GM23338 (cell line): ENCODE measurements around the gene PTPRF. TPM values are rescaled to one million over a fixed set of nuclear protein-coding genes. Genes with fewer than 3 reads are reported as not detected.

ENCODE experiments used
- ATAC-seq: fragments of 200-7000 bp; cut with Tn5 transposase; 3 replicates; pipeline ENCODE4 v1.9.1; 2020
- DNase-seq: peaks from one replicate; pipeline ENCODE4 v3.0.0-alpha.2; 2015; ENCODE audit warnings: low spot score
- H2AFZ ChIP-seq: fragments of 200-600 bp; sonication (generic); 2 replicates; pipeline ENCODE4 v1.8.0; 2016; ENCODE audit warnings: antibody characterized with exemption, mild to moderate bottlenecking, moderate library complexity
- H3F3A ChIP-seq: fragments of 200-600 bp; sonication (generic); replicated peaks from 2 replicates; pipeline ENCODE4 v1.8.0; 2017; ENCODE audit warnings: antibody characterized with exemption, mixed run types, low read depth
- H3K27ac ChIP-seq: fragments of 200-600 bp; sonication (generic); 2 replicates; pipeline ENCODE4 v1.6.1; 2016; ENCODE audit warnings: low read depth
- H3K27me3 ChIP-seq: fragments of 200-600 bp; sonication (generic); 2 replicates; pipeline ENCODE4 v1.8.0; 2016; ENCODE audit warnings: mild to moderate bottlenecking, mixed run types, moderate library complexity; ENCODE audit not compliant: insufficient read depth
- H3K36me3 ChIP-seq: fragments of 200-600 bp; sonication (generic); 2 replicates; pipeline ENCODE4 v1.8.0; 2016; ENCODE audit warnings: mild to moderate bottlenecking; ENCODE audit not compliant: insufficient read depth
- H3K4me1 ChIP-seq: fragments of 200-600 bp; sonication (generic); 2 replicates; pipeline ENCODE4 v1.8.0; 2016; ENCODE audit warnings: mild to moderate bottlenecking, moderate library complexity; ENCODE audit not compliant: insufficient read depth
- H3K4me2 ChIP-seq: fragments of 200-600 bp; sonication (generic); 2 replicates; pipeline ENCODE4 v1.7.1; 2017; ENCODE audit warnings: mixed run types
- H3K4me3 ChIP-seq: fragments of 200-600 bp; sonication (generic); 2 replicates; pipeline ENCODE4 v1.6.1; 2016; ENCODE audit warnings: mixed run types
- H3K79me2 ChIP-seq: fragments of 200-600 bp; sonication (generic); replicated peaks from 2 replicates; pipeline ENCODE4 v1.8.0; 2017; ENCODE audit warnings: mild to moderate bottlenecking; ENCODE audit not compliant: insufficient read depth
- H3K9me2 ChIP-seq: fragments of 200-600 bp; sonication (generic); 2 replicates; pipeline ENCODE4 v1.8.0; 2017; ENCODE audit not compliant: insufficient read depth
- H4K20me1 ChIP-seq: fragments of 200-600 bp; sonication (generic); replicated peaks from 2 replicates; pipeline ENCODE4 v1.8.0; 2017; ENCODE audit warnings: mild to moderate bottlenecking; ENCODE audit not compliant: insufficient read depth
- H3K27ac Mint-ChIP-seq: 2 replicates; pipeline ENCODE4 v1.8.0; 2020; ENCODE audit warnings: inconsistent platforms, mild to moderate bottlenecking, moderate library complexity, mixed read lengths
- H3K27me3 Mint-ChIP-seq: 3 replicates; pipeline ENCODE4 v1.8.0; 2022; ENCODE audit warnings: low read depth, mild to moderate bottlenecking, moderate library complexity, mixed read lengths, inconsistent platforms; ENCODE audit not compliant: insufficient read depth, poor library complexity
- H3K36me3 Mint-ChIP-seq: 3 replicates; pipeline ENCODE4 v1.8.0; 2021; ENCODE audit warnings: low read depth, mild to moderate bottlenecking, inconsistent platforms, moderate library complexity, mixed read lengths
- H3K4me1 Mint-ChIP-seq: 3 replicates; pipeline ENCODE4 v1.8.0; 2020; ENCODE audit warnings: mild to moderate bottlenecking, inconsistent platforms, mixed read lengths
- H3K4me3 Mint-ChIP-seq: 3 replicates; pipeline ENCODE4 v1.8.0; 2021; ENCODE audit warnings: moderate library complexity, mild to moderate bottlenecking, inconsistent platforms, mixed read lengths
- H3K9me3 Mint-ChIP-seq: 3 replicates; pipeline ENCODE4 v1.8.0; 2020; ENCODE audit warnings: moderate library complexity, mild to moderate bottlenecking, inconsistent platforms, mixed read lengths
- CREB1 ChIP-seq: fragments of 250-450 bp; sonication (Bioruptor Pico); IDR thresholded peaks from 2 replicates; pipeline ENCODE4 v1.5.0; 2020; ENCODE audit warnings: low read depth, mild to moderate bottlenecking, moderate library complexity
- CTCF ChIP-seq, 2 experiments: fragments of 200-600 bp in 1 of 2; sonication (generic) in 1 of 2; conservative IDR thresholded peaks; 2 replicates each; pipeline versions ENCODE4 v1.5.1 to v1.6.1; 2016 to 2017; ENCODE audit warnings: antibody characterized with exemption in 2 of 2, low read depth in 2 of 2, mild to moderate bottlenecking in 2 of 2, moderate library complexity in 1 of 2
- EZH2 ChIP-seq: fragments of 200-600 bp; sonication (generic); IDR thresholded peaks from one replicate; pipeline ENCODE4 v1.8.0; 2017; ENCODE audit warnings: antibody characterized with exemption, mild to moderate bottlenecking, low read depth; ENCODE audit not compliant: unreplicated experiment
- EZH2phosphoT487 ChIP-seq: fragments of 200-600 bp; sonication (generic); IDR thresholded peaks from one replicate; pipeline ENCODE4 v1.8.1; 2018; ENCODE audit warnings: antibody characterized with exemption; ENCODE audit not compliant: unreplicated experiment
- JUNB ChIP-seq: IDR thresholded peaks from one replicate; pipeline ENCODE4 v1.6.1; 2016; ENCODE audit warnings: antibody characterized with exemption; ENCODE audit not compliant: unreplicated experiment
- NANOG ChIP-seq: IDR thresholded peaks from 2 replicates; pipeline ENCODE4 v1.6.1; 2016; ENCODE audit warnings: antibody characterized with exemption, borderline replicate concordance
- POLR2AphosphoS5 ChIP-seq: IDR thresholded peaks from 2 replicates; pipeline ENCODE4 v1.6.1; 2016; ENCODE audit warnings: antibody characterized with exemption, low read depth
- REST ChIP-seq: IDR thresholded peaks from one replicate; pipeline ENCODE4 v1.6.1; 2018; ENCODE audit warnings: antibody characterized with exemption; ENCODE audit not compliant: unreplicated experiment
- STAT1 ChIP-seq: IDR thresholded peaks from one replicate; pipeline ENCODE4 v1.6.1; 2016; ENCODE audit warnings: antibody characterized with exemption; ENCODE audit not compliant: unreplicated experiment
- ZNF114 ChIP-seq: fragments of 250-450 bp; sonication (Bioruptor Pico); IDR thresholded peaks from 2 replicates; pipeline ENCODE4 v1.5.0; 2020; ENCODE audit warnings: mild to moderate bottlenecking, moderate library complexity
- ZNF331 ChIP-seq: fragments of 250-450 bp; sonication (Bioruptor Pico); IDR thresholded peaks from 2 replicates; pipeline ENCODE4 v1.5.0; 2020; ENCODE audit warnings: low read depth, mild to moderate bottlenecking, moderate library complexity
- polyA plus RNA-seq: library from polyadenylated mRNA; unstranded; fragments of >200 nt; fragmentation: Nextera tagmentation; extraction: Ambion mirVana; gene quantifications from 2 replicates; pipeline ENCODE4 v1.2.1, GENCODE V29; 2016
- total RNA-seq: library from RNA; depleted of rRNA; stranded (reverse); fragments of >200 nt; shearing (Covaris generic); gene quantifications from 2 replicates; pipeline ENCODE4 v1.2.3, GENCODE V29; 2014
- TF ChIP-seq, protein P1 (sequence below): fragments of 250-450 bp; sonication (Bioruptor Pico); IDR thresholded peaks from 2 replicates; pipeline ENCODE4 v1.5.0; 2020; ENCODE audit warnings: mild to moderate bottlenecking, moderate library complexity
- TF ChIP-seq, protein P2 (sequence below): IDR thresholded peaks from 2 replicates; pipeline ENCODE4 v1.6.1; 2016; ENCODE audit warnings: antibody characterized with exemption

The PTPRF gene
- total and polyA plus RNA-seq, 2 experiments from 2014 or later = 52.4 to 173 TPM

DNA sequence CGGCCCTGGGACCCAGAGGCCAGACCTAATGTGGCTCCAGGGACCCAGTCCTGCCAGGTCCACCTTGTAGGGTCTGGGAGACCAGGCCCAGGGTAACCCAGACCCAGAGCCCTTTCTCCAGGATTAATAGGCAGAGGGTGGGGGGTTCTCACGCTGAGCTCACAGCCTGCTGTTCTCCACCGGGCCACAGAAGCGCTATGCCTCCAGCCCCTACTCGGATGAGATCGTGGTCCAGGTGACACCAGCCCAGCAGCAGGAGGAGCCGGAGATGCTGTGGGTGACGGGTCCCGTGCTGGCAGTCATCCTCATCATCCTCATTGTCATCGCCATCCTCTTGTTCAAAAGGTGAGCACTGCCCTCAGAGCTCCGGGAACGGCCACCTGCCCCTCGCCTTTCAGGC lies 75.9 kb downstream of the PTPRF start:
- Histone ChIP-seq H3K27ac (no peak overlapping the region), H3K4me1 (no peaks in the 10 kb centered on the region), H3K4me3 (no peak overlapping the region), H4K20me1 (peaks cover 3% of the 10 kb centered on the region; the same call in 1 of the 2 replicates), H3K36me3 (peaks cover 13% of the 10 kb centered on the region; the same call in 1 of the 2 replicates), H3K9me2 (no peaks in the 10 kb centered on the region), H3F3A (no peaks in the 10 kb centered on the region), H2AFZ (no peak overlapping the region), H3K4me2 (no peak overlapping the region), H3K27me3 (no peaks in the 10 kb centered on the region), H3K79me2 (no peaks in the 10 kb centered on the region)
- Mint-ChIP-seq H3K4me3 (no peak overlapping the region), H3K36me3 (peaks cover 87% of the 10 kb centered on the region), H3K27ac (no peak overlapping the region), H3K9me3 (no peaks in the 10 kb centered on the region), H3K4me1 (no peaks in the 10 kb centered on the region; the same call in 2 of the 3 replicates), H3K27me3 (peaks cover 12% of the 10 kb centered on the region)
- TF ChIP-seq POLR2AphosphoS5 (no peak), ZNF114 (CRISPR knock-in tag) (no peak), REST (no peak), NANOG (no peak), CREB1 (no peak), ZNF331 (CRISPR knock-in tag) (no peak), EZH2phosphoT487 (no peak), EZH2 (no peak), CTCF (conservative IDR thresholded peaks at IDR 0.05; ENCODE audit: low read depth in 2 of 2) (no peak), STAT1 (no peak), JUNB (no peak)
- TF ChIP-seq, protein P1, sequence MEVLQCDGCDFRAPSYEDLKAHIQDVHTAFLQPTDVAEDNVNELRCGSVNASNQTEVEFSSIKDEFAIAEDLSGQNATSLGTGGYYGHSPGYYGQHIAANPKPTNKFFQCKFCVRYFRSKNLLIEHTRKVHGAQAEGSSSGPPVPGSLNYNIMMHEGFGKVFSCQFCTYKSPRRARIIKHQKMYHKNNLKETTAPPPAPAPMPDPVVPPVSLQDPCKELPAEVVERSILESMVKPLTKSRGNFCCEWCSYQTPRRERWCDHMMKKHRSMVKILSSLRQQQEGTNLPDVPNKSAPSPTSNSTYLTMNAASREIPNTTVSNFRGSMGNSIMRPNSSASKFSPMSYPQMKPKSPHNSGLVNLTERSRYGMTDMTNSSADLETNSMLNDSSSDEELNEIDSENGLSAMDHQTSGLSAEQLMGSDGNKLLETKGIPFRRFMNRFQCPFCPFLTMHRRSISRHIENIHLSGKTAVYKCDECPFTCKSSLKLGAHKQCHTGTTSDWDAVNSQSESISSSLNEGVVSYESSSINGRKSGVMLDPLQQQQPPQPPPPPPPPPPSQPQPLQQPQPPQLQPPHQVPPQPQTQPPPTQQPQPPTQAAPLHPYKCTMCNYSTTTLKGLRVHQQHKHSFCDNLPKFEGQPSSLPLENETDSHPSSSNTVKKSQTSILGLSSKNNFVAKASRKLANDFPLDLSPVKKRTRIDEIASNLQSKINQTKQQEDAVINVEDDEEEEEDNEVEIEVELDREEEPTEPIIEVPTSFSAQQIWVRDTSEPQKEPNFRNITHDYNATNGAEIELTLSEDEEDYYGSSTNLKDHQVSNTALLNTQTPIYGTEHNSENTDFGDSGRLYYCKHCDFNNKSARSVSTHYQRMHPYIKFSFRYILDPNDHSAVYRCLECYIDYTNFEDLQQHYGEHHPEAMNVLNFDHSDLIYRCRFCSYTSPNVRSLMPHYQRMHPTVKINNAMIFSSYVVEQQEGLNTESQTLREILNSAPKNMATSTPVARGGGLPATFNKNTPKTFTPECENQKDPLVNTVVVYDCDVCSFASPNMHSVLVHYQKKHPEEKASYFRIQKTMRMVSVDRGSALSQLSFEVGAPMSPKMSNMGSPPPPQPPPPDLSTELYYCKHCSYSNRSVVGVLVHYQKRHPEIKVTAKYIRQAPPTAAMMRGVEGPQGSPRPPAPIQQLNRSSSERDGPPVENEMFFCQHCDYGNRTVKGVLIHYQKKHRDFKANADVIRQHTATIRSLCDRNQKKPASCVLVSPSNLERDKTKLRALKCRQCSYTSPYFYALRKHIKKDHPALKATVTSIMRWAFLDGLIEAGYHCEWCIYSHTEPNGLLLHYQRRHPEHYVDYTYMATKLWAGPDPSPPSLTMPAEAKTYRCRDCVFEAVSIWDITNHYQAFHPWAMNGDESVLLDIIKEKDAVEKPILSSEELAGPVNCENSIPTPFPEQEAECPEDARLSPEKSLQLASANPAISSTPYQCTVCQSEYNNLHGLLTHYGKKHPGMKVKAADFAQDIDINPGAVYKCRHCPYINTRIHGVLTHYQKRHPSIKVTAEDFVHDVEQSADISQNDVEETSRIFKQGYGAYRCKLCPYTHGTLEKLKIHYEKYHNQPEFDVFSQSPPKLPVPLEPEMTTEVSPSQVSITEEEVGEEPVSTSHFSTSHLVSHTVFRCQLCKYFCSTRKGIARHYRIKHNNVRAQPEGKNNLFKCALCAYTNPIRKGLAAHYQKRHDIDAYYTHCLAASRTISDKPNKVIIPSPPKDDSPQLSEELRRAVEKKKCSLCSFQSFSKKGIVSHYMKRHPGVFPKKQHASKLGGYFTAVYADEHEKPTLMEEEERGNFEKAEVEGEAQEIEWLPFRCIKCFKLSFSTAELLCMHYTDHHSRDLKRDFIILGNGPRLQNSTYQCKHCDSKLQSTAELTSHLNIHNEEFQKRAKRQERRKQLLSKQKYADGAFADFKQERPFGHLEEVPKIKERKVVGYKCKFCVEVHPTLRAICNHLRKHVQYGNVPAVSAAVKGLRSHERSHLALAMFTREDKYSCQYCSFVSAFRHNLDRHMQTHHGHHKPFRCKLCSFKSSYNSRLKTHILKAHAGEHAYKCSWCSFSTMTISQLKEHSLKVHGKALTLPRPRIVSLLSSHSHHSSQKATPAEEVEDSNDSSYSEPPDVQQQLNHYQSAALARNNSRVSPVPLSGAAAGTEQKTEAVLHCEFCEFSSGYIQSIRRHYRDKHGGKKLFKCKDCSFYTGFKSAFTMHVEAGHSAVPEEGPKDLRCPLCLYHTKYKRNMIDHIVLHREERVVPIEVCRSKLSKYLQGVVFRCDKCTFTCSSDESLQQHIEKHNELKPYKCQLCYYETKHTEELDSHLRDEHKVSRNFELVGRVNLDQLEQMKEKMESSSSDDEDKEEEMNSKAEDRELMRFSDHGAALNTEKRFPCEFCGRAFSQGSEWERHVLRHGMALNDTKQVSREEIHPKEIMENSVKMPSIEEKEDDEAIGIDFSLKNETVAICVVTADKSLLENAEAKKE (CRISPR knock-in tag) = no peak
- TF ChIP-seq, protein P2, sequence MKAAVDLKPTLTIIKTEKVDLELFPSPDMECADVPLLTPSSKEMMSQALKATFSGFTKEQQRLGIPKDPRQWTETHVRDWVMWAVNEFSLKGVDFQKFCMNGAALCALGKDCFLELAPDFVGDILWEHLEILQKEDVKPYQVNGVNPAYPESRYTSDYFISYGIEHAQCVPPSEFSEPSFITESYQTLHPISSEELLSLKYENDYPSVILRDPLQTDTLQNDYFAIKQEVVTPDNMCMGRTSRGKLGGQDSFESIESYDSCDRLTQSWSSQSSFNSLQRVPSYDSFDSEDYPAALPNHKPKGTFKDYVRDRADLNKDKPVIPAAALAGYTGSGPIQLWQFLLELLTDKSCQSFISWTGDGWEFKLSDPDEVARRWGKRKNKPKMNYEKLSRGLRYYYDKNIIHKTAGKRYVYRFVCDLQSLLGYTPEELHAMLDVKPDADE = no peak
- DNase-seq (no peak), ATAC-seq (no peak)
